ENCODE results near the gene HHATL. TPM values are rescaled to one million over a fixed set of nuclear protein-coding genes. Genes with fewer than 3 reads are reported as not detected.
A peak's percentile ranks its signal among the peaks of the same experiment; 100 is the strongest.

HHATL gene
- total and polyA plus RNA-seq, 9 donors: 0.12 to 1.3 (median 0.52) TPM; not detected in 5

DNA sequence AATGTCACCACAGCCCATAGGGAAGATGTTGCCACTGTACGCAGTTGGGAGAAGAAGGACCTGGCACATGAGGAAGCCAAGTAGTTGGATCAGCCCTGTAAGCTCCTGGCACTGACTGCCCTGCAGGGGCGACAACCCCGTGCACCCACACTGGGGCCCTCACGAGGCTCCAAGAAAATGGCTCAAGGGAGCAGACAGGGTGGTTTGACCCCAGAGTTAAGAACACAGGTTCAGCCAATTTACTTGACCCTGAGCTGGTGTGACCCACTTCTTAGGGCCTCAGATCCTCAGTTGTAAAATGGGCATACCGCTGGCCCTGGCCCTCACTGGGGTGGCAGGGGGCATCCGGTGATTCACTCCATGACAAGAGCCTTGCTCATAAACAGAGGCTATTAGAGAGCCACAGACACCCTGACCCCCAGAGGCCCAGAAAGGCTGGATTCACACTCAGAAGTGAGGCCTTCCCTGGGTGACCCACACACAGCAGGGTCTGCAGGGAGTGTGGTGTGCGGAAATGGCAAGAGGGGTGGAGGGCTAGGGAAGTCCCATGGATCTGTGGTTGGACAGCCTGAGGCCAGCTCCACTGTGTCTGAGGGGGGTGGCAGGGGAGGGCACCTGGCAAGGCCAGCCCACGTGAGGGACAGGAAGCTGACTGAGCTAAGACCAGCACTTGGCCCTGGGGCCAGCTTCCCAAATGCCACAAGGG lies 1.7 kb upstream of the HHATL start:
- TF ChIP-seq EP300 (IDR thresholded peaks at IDR 0.05) (no peak), CTCF (IDR thresholded peaks at IDR 0.05) (no peak), POLR2A (IDR thresholded peaks at IDR 0.05) (no peak)
- intact Hi-C loops (cut with DNase I): no loop called here
- DNase-seq: peak in 2 of 5 donors; percentile 7 to 8
- H3K4me1 ChIP-seq (ENCODE audit: insufficient read depth): no peaks in the 10 kb centered on the region
- H3K27ac ChIP-seq: no peak overlapping the region
- H3K36me3 ChIP-seq: no peaks in the 10 kb centered on the region
- no peaks in the 10 kb centered on the region for H3K27me3 ChIP-seq
- no peak overlapping the region for H3K4me3 ChIP-seq
- H3K9me3 ChIP-seq: no peaks in the 10 kb centered on the region
- 88 to 91% (median 89%) methylated on average over 8 of the region's 8 CpGs for WGBS, 3 donors

GRCh38 chr3:42703695-42704025 lies 1.1 kb upstream of the HHATL start:
- no peaks in the 10 kb centered on the region for H3K27me3 ChIP-seq
- no peaks in the 10 kb centered on the region for H3K4me1 ChIP-seq (ENCODE audit: insufficient read depth)
- H3K4me3 ChIP-seq: no peak overlapping the region
- DNase-seq: peak in 1 of 5 donors; percentile 8
- H3K27ac ChIP-seq: no peak overlapping the region
- H3K36me3 ChIP-seq: no peaks in the 10 kb centered on the region
- no peaks in the 10 kb centered on the region for H3K9me3 ChIP-seq
- TF ChIP-seq CTCF (IDR thresholded peaks at IDR 0.05): no peak
- TF ChIP-seq POLR2A (IDR thresholded peaks at IDR 0.05): no peak
- TF ChIP-seq EP300 (IDR thresholded peaks at IDR 0.05): no peak
- intact Hi-C loops (cut with DNase I): no loop called here
- WGBS, 3 donors: 72 to 81% (median 75%) methylated on average over 5 of the region's 5 CpGs

DNA sequence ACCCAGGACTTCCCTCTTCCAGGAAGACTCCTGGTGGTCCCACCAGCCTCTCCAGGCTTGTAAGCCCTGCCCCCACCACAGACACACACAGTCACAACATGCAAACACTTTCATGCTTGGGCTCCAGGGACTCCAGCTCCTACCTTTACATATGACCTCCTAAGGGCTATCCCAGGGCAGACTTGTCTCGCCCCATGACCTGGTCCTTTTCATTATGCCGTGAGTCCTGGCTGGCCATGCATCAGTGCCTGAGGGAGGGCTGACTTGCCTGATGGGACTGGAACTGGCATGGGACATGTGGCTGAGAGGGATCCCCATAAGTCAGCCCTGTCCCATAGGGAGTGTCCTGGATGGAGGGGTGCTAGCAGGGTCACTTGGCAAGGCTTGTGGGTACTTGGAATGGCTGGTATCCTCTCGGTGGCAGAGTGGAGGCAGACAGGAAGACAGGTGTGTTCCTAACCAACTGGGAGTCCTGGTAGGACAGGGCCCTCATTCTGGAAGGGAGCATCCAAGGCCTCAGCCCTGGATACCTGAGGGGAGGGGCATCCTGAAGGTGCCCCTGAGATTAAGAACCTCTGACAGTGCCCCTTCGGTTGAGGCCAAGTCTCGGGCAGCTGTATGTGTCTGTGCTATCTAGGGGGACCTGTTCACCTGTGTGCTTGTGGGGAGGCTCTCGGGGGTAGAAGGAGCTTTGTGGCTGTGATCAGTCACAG lies 540 bp upstream of the HHATL start:
- Histone ChIP-seq H3K4me3 (no peak overlapping the region), H3K4me1 (ENCODE audit: insufficient read depth) (no peaks in the 10 kb centered on the region), H3K27me3 (no peaks in the 10 kb centered on the region), H3K27ac (no peak overlapping the region), H3K36me3 (no peaks in the 10 kb centered on the region), H3K9me3 (no peaks in the 10 kb centered on the region)
- 86 to 95% (median 90%) methylated on average over 6 of the region's 6 CpGs for WGBS, 3 donors
- intact Hi-C loops (cut with DNase I): no loop called here
- peak in 2 of 5 donors; percentile 7 for DNase-seq
- TF ChIP-seq CTCF (IDR thresholded peaks at IDR 0.05) (no peak), POLR2A (IDR thresholded peaks at IDR 0.05) (no peak), EP300 (IDR thresholded peaks at IDR 0.05) (no peak)

DNA sequence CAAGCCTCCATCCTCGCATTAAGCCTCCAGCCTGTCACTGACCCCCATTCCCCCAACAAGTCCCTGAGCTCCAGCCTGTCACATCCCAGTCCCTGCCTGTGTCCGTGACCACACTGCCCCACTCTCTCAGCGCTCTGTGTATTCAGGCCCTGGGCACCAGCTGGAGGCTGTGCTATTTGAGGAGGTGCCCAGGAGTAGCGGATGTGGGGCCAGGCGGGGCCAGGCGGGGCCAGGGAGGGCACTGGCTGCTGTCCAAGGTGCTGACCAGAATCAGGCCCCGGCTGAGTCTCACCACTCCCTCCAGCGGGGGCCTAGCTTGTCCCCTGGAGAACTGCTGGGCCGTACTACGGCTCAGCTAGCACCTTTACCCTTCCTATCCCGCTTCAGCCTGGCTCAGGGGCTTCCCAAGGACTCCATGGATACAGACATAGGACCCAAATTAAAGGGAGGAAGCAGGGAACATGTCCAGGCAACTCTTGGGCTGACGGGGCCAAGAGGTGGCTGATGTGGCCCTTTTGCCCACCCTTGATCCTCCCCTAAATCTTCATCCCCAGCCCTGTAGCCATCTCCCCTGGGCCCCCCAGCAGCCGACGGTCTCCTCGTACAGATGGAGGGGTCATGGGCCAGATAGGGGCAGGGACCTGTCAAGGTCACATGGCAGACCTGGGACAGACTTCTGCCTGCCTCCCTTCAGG lies 1.1 kb downstream of the HHATL start:
- TF ChIP-seq POLR2A (IDR thresholded peaks at IDR 0.05): no peak
- TF ChIP-seq EP300 (IDR thresholded peaks at IDR 0.05): no peak
- TF ChIP-seq CTCF (IDR thresholded peaks at IDR 0.05): no peak
- Histone ChIP-seq H3K36me3 (no peaks in the 10 kb centered on the region), H3K27me3 (no peaks in the 10 kb centered on the region), H3K4me1 (ENCODE audit: insufficient read depth) (no peaks in the 10 kb centered on the region), H3K27ac (no peak overlapping the region), H3K9me3 (no peaks in the 10 kb centered on the region), H3K4me3 (no peak overlapping the region)
- intact Hi-C loops (cut with DNase I): no loop called here
- WGBS, 3 donors: 44 to 57% (median 53%) methylated on average over 15 of the region's 15 CpGs
- DNase-seq: peak in 1 of 5 donors; percentile 26

All from ovary (tissue), 9 donors.